HCT116 (cell line): ENCODE results near the gene CYP46A1. TPM values are rescaled to one million over a fixed set of nuclear protein-coding genes. Genes with fewer than 3 reads are reported as not detected.

Source experiments
- ATAC-seq: fragments of 200-7000 bp; cut with Tn5 transposase; 2 replicates; pipeline ENCODE4 v1.9.1; 2020; ENCODE audit warnings: mild to moderate bottlenecking, moderate library complexity
- BruUV-seq: library from RNA; stranded (reverse); fragments of 400-500 nt; replicated peaks from 2 replicates; lab custom pipeline; 2021; lab: Mats Ljungman, UMichigan
- CTCF ChIA-PET: fragments of 300-600 bp; sonication (Branson Sonifier 250); formaldehyde crosslinking; loops from one replicate; lab custom pipeline; 2021; ENCODE audit warnings: antibody characterized with exemption; lab: Charles Lee
- POLR2A ChIA-PET: fragments of 300-600, 350-600 bp; sonication (Branson Sonifier 250); formaldehyde crosslinking; loops from one replicate; lab custom pipeline; 2021; ENCODE audit warnings: antibody characterized with exemption; lab: Charles Lee
- RAD21 ChIA-PET, 2 experiments: fragments of 300-600 bp; sonication (Branson Sonifier 250); formaldehyde crosslinking; loops; one replicate each; lab custom pipeline; 2023; ENCODE audit warnings: low total read pairs in 2 of 2; ENCODE audit not compliant: uncharacterized antibody in 2 of 2, unreplicated experiment in 2 of 2, low non-redundant PET in 1 of 2; lab: Charles Lee
- DNase-seq: peaks from one replicate; pipeline ENCODE4 v3.0.0-alpha.2; 2010; ENCODE audit warnings: low read depth, low spot score
- H2AFZ ChIP-seq: fragments of 200-600 bp; shearing (Covaris generic), sonication (generic); 2 replicates; pipeline ENCODE4 v1.6.1; 2017; ENCODE audit warnings: low read depth, mixed run types, mixed read lengths, antibody characterized with exemption, low read length; ENCODE audit not compliant: poor library complexity, severe bottlenecking
- H3K27ac ChIP-seq: 2 replicates; pipeline ENCODE4 v1.5.1; 2012; ENCODE audit warnings: low read depth, low read length
- H3K27me3 ChIP-seq: fragments of 200-600 bp; sonication (generic); 2 replicates; pipeline ENCODE4 v1.6.1; 2016; ENCODE audit warnings: mixed run types, low read length, mixed read lengths; ENCODE audit not compliant: insufficient read depth
- H3K36me3 ChIP-seq, 2 experiments: fragments of 200-500 bp in 1 of 2; fragments of 200-600 bp in 1 of 2; sonication (Bioruptor generic) in 1 of 2; sonication (generic) in 1 of 2; 2 replicates each; pipeline versions ENCODE4 v1.5.1 to v1.6.1; 2014 to 2016; ENCODE audit warnings: low read length in 2 of 2, inconsistent platforms in 1 of 2, mixed read lengths in 1 of 2, mixed run types in 1 of 2; ENCODE audit not compliant: insufficient read depth in 2 of 2, control insufficient read depth in 1 of 2
- H3K4me1 ChIP-seq, 2 experiments: fragments of 200-600 bp in 1 of 2; sonication (generic) in 1 of 2; 2 replicates each; pipeline versions ENCODE4 v1.5.1 to v1.6.1; 2012 to 2017; ENCODE audit warnings: low read length in 2 of 2, inconsistent platforms in 1 of 2, mild to moderate bottlenecking in 1 of 2, mixed read lengths in 1 of 2, mixed run types in 1 of 2, moderate library complexity in 1 of 2; ENCODE audit not compliant: insufficient read depth in 2 of 2, control insufficient read depth in 1 of 2
- H3K4me2 ChIP-seq: fragments of 200-600 bp; sonication (generic); 2 replicates; pipeline ENCODE4 v1.6.1; 2017; ENCODE audit warnings: mixed run types, low read length, mixed read lengths
- H3K4me3 ChIP-seq, 2 experiments: fragments of 200-600 bp in 1 of 2; sonication (generic) in 1 of 2; replicated peaks in 1 of 2; 2 replicates each; pipeline ENCODE4 v1.5.1; 2011 to 2016; ENCODE audit warnings: low read length in 2 of 2, control low read depth in 1 of 2, low read depth in 1 of 2, mild to moderate bottlenecking in 1 of 2, mixed read lengths in 1 of 2, mixed run types in 1 of 2
- H3K79me2 ChIP-seq: fragments of 200-600 bp; sonication (generic); 2 replicates; pipeline ENCODE4 v1.6.1; 2017; ENCODE audit warnings: mild to moderate bottlenecking, mixed run types, low read length, moderate library complexity, mixed read lengths; ENCODE audit not compliant: insufficient read depth
- H3K9ac ChIP-seq: fragments of 200-600 bp; sonication (generic); 2 replicates; pipeline ENCODE4 v1.6.1; 2016; ENCODE audit warnings: low read length, mixed read lengths
- H3K9me2 ChIP-seq: fragments of 200-600 bp; sonication (generic), shearing (Covaris generic); 2 replicates; pipeline ENCODE4 v1.6.1; 2017; ENCODE audit warnings: mixed run types, mild to moderate bottlenecking, moderate library complexity; ENCODE audit not compliant: insufficient read depth
- H3K9me3 ChIP-seq, 2 experiments: fragments of 200-500 bp in 1 of 2; fragments of 200-600 bp in 1 of 2; sonication (Bioruptor generic) in 1 of 2; sonication (generic) in 1 of 2; 2 replicates each; pipeline ENCODE4 v1.6.1; 2014 to 2017; ENCODE audit warnings: low read length in 2 of 2, mixed read lengths in 2 of 2, inconsistent platforms in 1 of 2, low read depth in 1 of 2, mild to moderate bottlenecking in 1 of 2, mixed run types in 1 of 2, moderate library complexity in 1 of 2; ENCODE audit not compliant: control insufficient read depth in 1 of 2, insufficient read depth in 1 of 2
- H4K20me1 ChIP-seq: fragments of 200-600 bp; sonication (generic), shearing (Covaris generic); 2 replicates; pipeline ENCODE4 v1.6.1; 2017; ENCODE audit warnings: mixed run types, mild to moderate bottlenecking, moderate library complexity; ENCODE audit not compliant: insufficient read depth
- CEBPB ChIP-seq: IDR thresholded peaks from 2 replicates; pipeline ENCODE4 v1.6.1; 2012; ENCODE audit warnings: low read depth
- EGR1 ChIP-seq: IDR thresholded peaks from 2 replicates; pipeline ENCODE4 v1.6.1; 2012; ENCODE audit warnings: low read depth
- EZH2 ChIP-seq: fragments of 200-600 bp; sonication (generic); IDR thresholded peaks from 2 replicates; pipeline ENCODE4 v1.6.1; 2017; ENCODE audit warnings: antibody characterized with exemption, mixed run types
- EZH2phosphoT487 ChIP-seq: fragments of 200-600 bp; IDR thresholded peaks from 2 replicates; pipeline ENCODE4 v1.6.1; 2018; ENCODE audit warnings: antibody characterized with exemption, borderline replicate concordance
- FOSL1 ChIP-seq: IDR thresholded peaks from 2 replicates; pipeline ENCODE4 v1.6.1; 2012; ENCODE audit warnings: low read depth
- JUND ChIP-seq: IDR thresholded peaks from 2 replicates; pipeline ENCODE4 v1.6.1; 2012
- SIN3A ChIP-seq: IDR thresholded peaks from 2 replicates; pipeline ENCODE4 v1.6.1; 2012; ENCODE audit warnings: low read depth
- TCF7L2 ChIP-seq: IDR thresholded peaks from 2 replicates; pipeline ENCODE4 v1.7.0; 2011; ENCODE audit warnings: borderline replicate concordance, inconsistent platforms; ENCODE audit not compliant: insufficient read depth, insufficient read length; ENCODE audit errors: extremely low read depth
- YY1 ChIP-seq: IDR thresholded peaks from 2 replicates; pipeline ENCODE4 v1.6.1; 2011; ENCODE audit warnings: low read length, low read depth, moderate library complexity, mild to moderate bottlenecking; ENCODE audit not compliant: insufficient replicate concordance; ENCODE audit errors: extremely low read depth
- ZFX ChIP-seq: fragments of 450-650 bp; IDR thresholded peaks from 2 replicates; pipeline ENCODE4 v1.6.1; 2017
- intact Hi-C: fragments of 100-400 bp; cut with micrococcal nuclease; formaldehyde crosslinking; loops from 2 replicates; pipeline ENCODE4 v1.10.0; 2022
- total RNA-seq: library from RNA; stranded (reverse); gene quantifications from one replicate; pipeline ENCODE4 v1.2.1, GENCODE V29; 2021; ENCODE audit not compliant: unreplicated experiment
- TF ChIP-seq, protein P1 (sequence below): IDR thresholded peaks from 2 replicates; pipeline ENCODE4 v1.6.1; 2012
- TF ChIP-seq, protein P2 (sequence below): IDR thresholded peaks from 2 replicates; pipeline ENCODE4 v1.6.1; 2011; ENCODE audit warnings: mild to moderate bottlenecking, low read length, moderate library complexity; ENCODE audit not compliant: insufficient replicate concordance; ENCODE audit errors: extremely low read depth
- TF ChIP-seq, protein P3 (sequence below): IDR thresholded peaks from 2 replicates; pipeline ENCODE4 v1.6.1; 2012; ENCODE audit warnings: low read depth

CYP46A1 gene
- total RNA-seq, 1 experiment from 2014 or later: 0.76 TPM

DNA sequence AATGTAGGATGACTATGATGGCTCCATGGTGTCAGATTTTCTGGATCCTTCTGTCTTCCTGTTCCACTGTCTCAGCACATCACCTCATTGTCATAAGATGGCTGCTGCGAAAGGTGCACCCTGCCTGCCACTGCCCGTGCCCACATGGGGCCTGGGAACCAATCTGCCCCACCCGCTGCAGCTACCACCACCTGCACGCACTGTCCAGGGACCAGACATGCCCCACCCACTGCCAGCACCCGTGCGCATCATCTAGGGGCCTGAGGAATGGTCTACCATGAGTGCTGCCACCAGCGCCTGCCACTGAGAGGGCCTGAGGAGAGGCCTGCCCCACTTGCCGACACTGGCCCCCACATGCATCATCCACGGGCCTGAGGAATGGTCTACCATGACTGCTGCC is 23.8 kb downstream of the CYP46A1 start:
- no peak for TF ChIP-seq EZH2phosphoT487
- TF ChIP-seq JUND: no peak
- no peak for TF ChIP-seq TCF7L2
- no peak for TF ChIP-seq EZH2
- TF ChIP-seq, protein P1, sequence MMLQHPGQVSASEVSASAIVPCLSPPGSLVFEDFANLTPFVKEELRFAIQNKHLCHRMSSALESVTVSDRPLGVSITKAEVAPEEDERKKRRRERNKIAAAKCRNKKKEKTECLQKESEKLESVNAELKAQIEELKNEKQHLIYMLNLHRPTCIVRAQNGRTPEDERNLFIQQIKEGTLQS: no peak
- no peak for TF ChIP-seq FOSL1
- TF ChIP-seq, protein P2, sequence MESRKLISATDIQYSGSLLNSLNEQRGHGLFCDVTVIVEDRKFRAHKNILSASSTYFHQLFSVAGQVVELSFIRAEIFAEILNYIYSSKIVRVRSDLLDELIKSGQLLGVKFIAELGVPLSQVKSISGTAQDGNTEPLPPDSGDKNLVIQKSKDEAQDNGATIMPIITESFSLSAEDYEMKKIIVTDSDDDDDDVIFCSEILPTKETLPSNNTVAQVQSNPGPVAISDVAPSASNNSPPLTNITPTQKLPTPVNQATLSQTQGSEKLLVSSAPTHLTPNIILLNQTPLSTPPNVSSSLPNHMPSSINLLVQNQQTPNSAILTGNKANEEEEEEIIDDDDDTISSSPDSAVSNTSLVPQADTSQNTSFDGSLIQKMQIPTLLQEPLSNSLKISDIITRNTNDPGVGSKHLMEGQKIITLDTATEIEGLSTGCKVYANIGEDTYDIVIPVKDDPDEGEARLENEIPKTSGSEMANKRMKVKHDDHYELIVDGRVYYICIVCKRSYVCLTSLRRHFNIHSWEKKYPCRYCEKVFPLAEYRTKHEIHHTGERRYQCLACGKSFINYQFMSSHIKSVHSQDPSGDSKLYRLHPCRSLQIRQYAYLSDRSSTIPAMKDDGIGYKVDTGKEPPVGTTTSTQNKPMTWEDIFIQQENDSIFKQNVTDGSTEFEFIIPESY: no peak
- TF ChIP-seq EGR1: no peak
- TF ChIP-seq YY1: no peak
- TF ChIP-seq, protein P3, sequence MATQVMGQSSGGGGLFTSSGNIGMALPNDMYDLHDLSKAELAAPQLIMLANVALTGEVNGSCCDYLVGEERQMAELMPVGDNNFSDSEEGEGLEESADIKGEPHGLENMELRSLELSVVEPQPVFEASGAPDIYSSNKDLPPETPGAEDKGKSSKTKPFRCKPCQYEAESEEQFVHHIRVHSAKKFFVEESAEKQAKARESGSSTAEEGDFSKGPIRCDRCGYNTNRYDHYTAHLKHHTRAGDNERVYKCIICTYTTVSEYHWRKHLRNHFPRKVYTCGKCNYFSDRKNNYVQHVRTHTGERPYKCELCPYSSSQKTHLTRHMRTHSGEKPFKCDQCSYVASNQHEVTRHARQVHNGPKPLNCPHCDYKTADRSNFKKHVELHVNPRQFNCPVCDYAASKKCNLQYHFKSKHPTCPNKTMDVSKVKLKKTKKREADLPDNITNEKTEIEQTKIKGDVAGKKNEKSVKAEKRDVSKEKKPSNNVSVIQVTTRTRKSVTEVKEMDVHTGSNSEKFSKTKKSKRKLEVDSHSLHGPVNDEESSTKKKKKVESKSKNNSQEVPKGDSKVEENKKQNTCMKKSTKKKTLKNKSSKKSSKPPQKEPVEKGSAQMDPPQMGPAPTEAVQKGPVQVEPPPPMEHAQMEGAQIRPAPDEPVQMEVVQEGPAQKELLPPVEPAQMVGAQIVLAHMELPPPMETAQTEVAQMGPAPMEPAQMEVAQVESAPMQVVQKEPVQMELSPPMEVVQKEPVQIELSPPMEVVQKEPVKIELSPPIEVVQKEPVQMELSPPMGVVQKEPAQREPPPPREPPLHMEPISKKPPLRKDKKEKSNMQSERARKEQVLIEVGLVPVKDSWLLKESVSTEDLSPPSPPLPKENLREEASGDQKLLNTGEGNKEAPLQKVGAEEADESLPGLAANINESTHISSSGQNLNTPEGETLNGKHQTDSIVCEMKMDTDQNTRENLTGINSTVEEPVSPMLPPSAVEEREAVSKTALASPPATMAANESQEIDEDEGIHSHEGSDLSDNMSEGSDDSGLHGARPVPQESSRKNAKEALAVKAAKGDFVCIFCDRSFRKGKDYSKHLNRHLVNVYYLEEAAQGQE: no peak
- no peak for TF ChIP-seq ZFX
- TF ChIP-seq SIN3A: no peak
- TF ChIP-seq CEBPB: no peak
- ATAC-seq (no peak), DNase-seq (no peak)
- Histone ChIP-seq H3K27ac (no peak overlapping the region), H3K4me1 (no peaks in the 10 kb centered on the region), H3K9me2 (no peaks in the 10 kb centered on the region), H3K9ac (no peak overlapping the region), H3K79me2 (no peaks in the 10 kb centered on the region), H3K4me2 (no peak overlapping the region), H3K9me3 (peaks cover 9 to 11% of the 10 kb centered on the region in 2 experiments; a peak in 2 of 4 replicates), H4K20me1 (no peaks in the 10 kb centered on the region), H3K27me3 (no peaks in the 10 kb centered on the region; the same call in none of the 2 replicates), H2AFZ (no peak overlapping the region), H3K36me3 (no peaks in the 10 kb centered on the region), H3K4me3 (no peak overlapping the region)
- intact Hi-C loops: no loop called here
- RAD21 ChIA-PET: no interaction called here
- CTCF ChIA-PET: no interaction called here
- no TSS peak for BruUV-seq
- POLR2A ChIA-PET: no interaction called here
